Stimulated activated CD4-positive, alpha-beta T cell treated with anti-CD3 and anti-CD28 coated beads, Interleukin-4, amount 100 ng/mL, for 48 hours (primary cell): ENCODE results near the gene GLRA2.
"Not testable (repeated sequence)": the region's sequence is repeated elsewhere in the genome, so short reads cannot be mapped to it uniquely, and the experiment has no call there.

Experiments used
- DNase-seq, 2 donors: peaks; one replicate each; pipeline ENCODE4 v3.0.0-alpha.2; 2020; ENCODE audit warnings: low read depth in 2 of 2

Gene GLRA2

GRCh38 chrX:14591976-14592375 lies 62.6 kb downstream of the GLRA2 start:
- DNase-seq = no peak

- no peak for DNase-seq
Observed at GRCh38 chrX:14594521-14594920, 65.2 kb downstream of the GLRA2 start.

GRCh38 chrX:14598330-14598729 lies 69.0 kb downstream of the GLRA2 start:
- no peak for DNase-seq

GRCh38 chrX:14607446-14607985 lies 78.2 kb downstream of the GLRA2 start:
- DNase-seq = no peak

GRCh38 chrX:14612450-14612849 lies 83.1 kb downstream of the GLRA2 start:
- DNase-seq = not testable (repeated sequence)

GRCh38 chrX:14616301-14616700 lies 87.0 kb downstream of the GLRA2 start:
- DNase-seq = no peak

GRCh38 chrX:14616836-14617235 lies 87.5 kb downstream of the GLRA2 start:
- DNase-seq = no peak

GRCh38 chrX:14618177-14618965 lies 89.0 kb downstream of the GLRA2 start:
- no peak for DNase-seq

GRCh38 chrX:14630733-14631132 lies 101.4 kb downstream of the GLRA2 start:
- no peak for DNase-seq

GRCh38 chrX:14641681-14642655 lies 112.6 kb downstream of the GLRA2 start:
- DNase-seq = no peak

- no peak for DNase-seq
Observed at GRCh38 chrX:14660970-14661369, 131.6 kb downstream of the GLRA2 start.

GRCh38 chrX:14670819-14671218 lies 141.5 kb downstream of the GLRA2 start:
- no peak for DNase-seq

- no peak for DNase-seq
Observed at GRCh38 chrX:14672611-14673172, 143.4 kb downstream of the GLRA2 start.

GRCh38 chrX:14673236-14673635 lies 143.9 kb downstream of the GLRA2 start:
- no peak for DNase-seq

- DNase-seq = peak in 1 of 2 donors; percentile 2
Observed at GRCh38 chrX:14673764-14674163, 144.4 kb downstream of the GLRA2 start.

GRCh38 chrX:14675500-14675899 lies 146.2 kb downstream of the GLRA2 start:
- no peak for DNase-seq

- no peak for DNase-seq
Observed at GRCh38 chrX:14676431-14676830, 147.1 kb downstream of the GLRA2 start.

GRCh38 chrX:14688331-14688730 lies 159.0 kb downstream of the GLRA2 start:
- DNase-seq = not testable (repeated sequence)

GRCh38 chrX:14690553-14690952 lies 161.2 kb downstream of the GLRA2 start:
- no peak for DNase-seq

- no peak for DNase-seq
Observed at GRCh38 chrX:14694611-14695010, 165.3 kb downstream of the GLRA2 start.

GRCh38 chrX:14697451-14697850 lies 168.1 kb downstream of the GLRA2 start:
- peak; percentile 2 to 10 for DNase-seq

GRCh38 chrX:14698790-14699189 lies 169.5 kb downstream of the GLRA2 start:
- no peak for DNase-seq
